Subcutaneous abdominal adipose tissue (tissue), 5 donors: Measurements from ENCODE around the gene RPH3AL.

Experiments used
- H3K27ac ChIP-seq: one replicate; pipeline ENCODE4 v1.7.0; 2013; ENCODE audit warnings: low read depth, mild to moderate bottlenecking, inconsistent platforms, low read length, moderate library complexity
- H3K27me3 ChIP-seq, 5 donors: one replicate each; pipeline ENCODE4 v1.7.0; 2013; ENCODE audit warnings: low read length in 5 of 5, inconsistent platforms in 1 of 5; ENCODE audit not compliant: control insufficient read depth in 5 of 5, insufficient read depth in 4 of 5
- H3K36me3 ChIP-seq, 5 donors: one replicate each; pipeline ENCODE4 v1.7.0; 2013; ENCODE audit warnings: low read length in 5 of 5; ENCODE audit not compliant: control insufficient read depth in 5 of 5, insufficient read depth in 5 of 5
- H3K4me1 ChIP-seq, 5 donors: one replicate each; pipeline ENCODE4 v1.7.0; 2013; ENCODE audit warnings: low read length in 5 of 5, mild to moderate bottlenecking in 3 of 5, moderate library complexity in 1 of 5; ENCODE audit not compliant: control insufficient read depth in 5 of 5, insufficient read depth in 5 of 5
- H3K4me3 ChIP-seq, 5 donors: one replicate each; pipeline ENCODE4 v1.7.0; 2013; ENCODE audit warnings: low read length in 5 of 5, low read depth in 1 of 5
- H3K9ac ChIP-seq, 5 donors: one replicate each; pipeline ENCODE4 v1.7.0; 2013; ENCODE audit warnings: low read length in 5 of 5, mild to moderate bottlenecking in 4 of 5, moderate library complexity in 3 of 5
- H3K9me3 ChIP-seq, 5 donors: one replicate each; pipeline ENCODE4 v1.7.0; 2013; ENCODE audit warnings: low read length in 5 of 5; ENCODE audit not compliant: control insufficient read depth in 5 of 5
- donor health status: healthy.
- donor health status: healthy.
- donor health status: healthy.
- donor health status: healthy.
- donor health status: healthy.

RPH3AL gene

GRCh38 chr17:330993-331701 lies 21.5 kb downstream of the RPH3AL start:
- no peaks in the 10 kb centered on the region for H3K9me3 ChIP-seq
- H3K27ac ChIP-seq, result peak overlapping the region; percentile 74
- H3K4me1 ChIP-seq, result peaks cover 2 to 61% (median 58%) of the 10 kb centered on the region in 5 donors
- H3K4me3 ChIP-seq, result peak overlapping the region; percentile 4 to 67 (median 56)
- peak overlapping the region in 3 of 5 donors; percentile 42 to 77 (median 60) for H3K9ac ChIP-seq
- H3K27me3 ChIP-seq, result peaks cover 0 to 4% (median 0%) of the 10 kb centered on the region in 5 donors
- peaks cover 0 to 13% (median 9%) of the 10 kb centered on the region in 5 donors for H3K36me3 ChIP-seq

GRCh38 chr17:329784-330420 lies 22.7 kb downstream of the RPH3AL start:
- peaks cover 2 to 49% (median 46%) of the 10 kb centered on the region in 5 donors for H3K4me1 ChIP-seq

GRCh38 chr17:327971-328370 lies 24.6 kb downstream of the RPH3AL start:
- peaks cover 2 to 30% (median 26%) of the 10 kb centered on the region in 5 donors for H3K4me1 ChIP-seq
- H3K9ac ChIP-seq, result no peak overlapping the region
- no peaks in the 10 kb centered on the region for H3K9me3 ChIP-seq
- H3K27ac ChIP-seq, result no peak overlapping the region
- peaks cover 0 to 4% (median 0%) of the 10 kb centered on the region in 5 donors for H3K27me3 ChIP-seq
- H3K4me3 ChIP-seq, result no peak overlapping the region
- H3K36me3 ChIP-seq, result peaks cover 0 to 27% (median 13%) of the 10 kb centered on the region in 5 donors

More at GRCh38 chr17:329784-330420, 22.7 kb downstream of the RPH3AL start:
- H3K4me3 ChIP-seq, result peak overlapping the region in 1 of 5 donors; percentile 4
- H3K36me3 ChIP-seq, result peaks cover 0 to 22% (median 13%) of the 10 kb centered on the region in 5 donors
- no peaks in the 10 kb centered on the region for H3K9me3 ChIP-seq
- peaks cover 0 to 4% (median 0%) of the 10 kb centered on the region in 5 donors for H3K27me3 ChIP-seq
- peak overlapping the region in 1 of 5 donors; percentile 41 for H3K9ac ChIP-seq
- no peak overlapping the region for H3K27ac ChIP-seq

GRCh38 chr17:327296-327695 lies 25.3 kb downstream of the RPH3AL start:
- no peak overlapping the region for H3K9ac ChIP-seq
- peaks cover 0 to 4% (median 0%) of the 10 kb centered on the region in 5 donors for H3K27me3 ChIP-seq
- peaks cover 0 to 29% (median 16%) of the 10 kb centered on the region in 5 donors for H3K36me3 ChIP-seq
- no peak overlapping the region for H3K27ac ChIP-seq
- no peaks in the 10 kb centered on the region for H3K9me3 ChIP-seq
- peaks cover 0 to 24% (median 20%) of the 10 kb centered on the region in 5 donors for H3K4me1 ChIP-seq
- no peak overlapping the region for H3K4me3 ChIP-seq

DNA sequence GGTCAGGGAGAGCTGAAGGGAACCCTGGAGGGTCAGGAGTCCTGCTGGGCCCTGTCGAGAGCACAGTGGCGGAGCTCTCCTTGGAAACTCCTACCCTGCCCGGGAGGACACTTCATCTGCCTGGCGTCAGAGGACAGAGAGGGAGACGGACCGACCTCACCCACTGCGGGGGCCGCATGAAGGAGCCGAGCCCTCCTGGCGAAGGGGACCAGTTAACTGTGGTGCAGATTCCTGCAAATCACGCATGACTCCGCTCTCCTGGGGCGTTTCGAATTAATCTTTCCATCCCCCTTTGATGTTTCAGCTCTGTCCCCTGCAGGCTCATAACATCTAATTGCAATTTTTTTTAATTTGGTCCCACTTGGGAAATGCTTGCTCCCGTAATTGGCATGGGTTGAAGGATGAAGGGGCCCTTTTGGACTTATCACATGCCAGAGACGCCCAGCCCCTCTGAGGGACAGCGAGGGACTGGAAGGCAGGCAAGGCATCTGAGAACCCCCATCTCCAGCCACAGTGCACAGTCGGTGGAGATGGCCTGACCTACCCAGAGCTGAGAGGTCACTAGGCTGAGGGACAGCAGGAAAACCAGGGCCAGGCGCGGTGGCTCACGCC lies 26.5 kb downstream of the RPH3AL start:
- Histone ChIP-seq H3K4me1 (peaks cover 0 to 12% (median 8%) of the 10 kb centered on the region in 5 donors), H3K27ac (no peak overlapping the region), H3K9me3 (no peaks in the 10 kb centered on the region), H3K4me3 (no peak overlapping the region), H3K27me3 (peaks cover 0 to 1% (median 0%) of the 10 kb centered on the region in 5 donors), H3K36me3 (peaks cover 0 to 41% (median 16%) of the 10 kb centered on the region in 5 donors), H3K9ac (no peak overlapping the region)

GRCh38 chr17:325270-326009 lies 27.2 kb downstream of the RPH3AL start:
- H3K4me1 ChIP-seq, result peaks cover 0 to 6% (median 1%) of the 10 kb centered on the region in 5 donors
- no peaks in the 10 kb centered on the region for H3K27me3 ChIP-seq
- no peaks in the 10 kb centered on the region for H3K9me3 ChIP-seq
- no peak overlapping the region for H3K27ac ChIP-seq
- H3K9ac ChIP-seq, result no peak overlapping the region
- peaks cover 0 to 47% (median 22%) of the 10 kb centered on the region in 5 donors for H3K36me3 ChIP-seq
- no peak overlapping the region for H3K4me3 ChIP-seq

DNA sequence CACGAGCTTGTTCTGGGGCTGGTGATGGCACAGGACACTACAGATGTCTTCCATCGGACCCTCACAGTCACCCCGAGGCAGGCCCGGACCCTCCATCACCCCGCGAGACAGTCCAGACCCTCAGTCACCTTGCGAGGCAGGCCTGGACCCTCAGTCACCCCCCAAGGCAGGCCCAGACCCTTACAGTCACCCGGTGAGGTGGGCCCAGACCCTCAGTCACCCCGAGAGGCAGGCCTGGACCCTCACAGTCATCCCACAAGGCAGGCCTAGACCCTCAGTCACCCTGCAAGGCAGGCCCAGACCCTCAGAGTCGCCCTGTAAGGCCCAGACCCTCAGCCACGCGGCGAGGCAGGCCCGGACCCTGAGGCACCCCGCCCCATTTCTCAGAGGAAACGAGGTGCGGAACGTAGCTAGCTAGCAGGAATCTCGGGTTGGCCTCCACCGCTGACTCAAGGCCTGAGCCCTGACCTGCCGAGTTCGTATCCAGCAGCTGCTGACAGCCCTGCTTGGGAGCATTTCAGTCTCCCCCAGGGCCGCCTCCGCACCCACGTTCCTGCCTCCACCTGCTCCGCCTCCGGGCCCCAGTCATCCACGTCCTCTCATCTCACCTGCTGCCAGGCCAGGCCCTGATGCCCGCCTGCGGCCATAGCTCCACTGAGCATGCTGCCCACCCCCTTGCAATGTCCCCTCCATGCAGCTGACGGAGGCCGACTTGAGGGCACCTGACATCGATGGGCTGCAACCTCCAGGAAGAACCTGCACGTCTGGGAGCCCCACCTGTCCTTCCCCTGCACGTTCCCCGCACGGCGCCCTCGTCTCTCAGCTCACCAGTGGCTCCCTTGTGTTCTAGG lies 28.7 kb downstream of the RPH3AL start:
- H3K27me3 ChIP-seq, result no peaks in the 10 kb centered on the region
- no peaks in the 10 kb centered on the region for H3K4me1 ChIP-seq
- H3K9ac ChIP-seq, result no peak overlapping the region
- H3K27ac ChIP-seq, result no peak overlapping the region
- H3K9me3 ChIP-seq, result no peaks in the 10 kb centered on the region
- H3K4me3 ChIP-seq, result no peak overlapping the region
- H3K36me3 ChIP-seq, result peaks cover 0 to 54% (median 28%) of the 10 kb centered on the region in 5 donors

DNA sequence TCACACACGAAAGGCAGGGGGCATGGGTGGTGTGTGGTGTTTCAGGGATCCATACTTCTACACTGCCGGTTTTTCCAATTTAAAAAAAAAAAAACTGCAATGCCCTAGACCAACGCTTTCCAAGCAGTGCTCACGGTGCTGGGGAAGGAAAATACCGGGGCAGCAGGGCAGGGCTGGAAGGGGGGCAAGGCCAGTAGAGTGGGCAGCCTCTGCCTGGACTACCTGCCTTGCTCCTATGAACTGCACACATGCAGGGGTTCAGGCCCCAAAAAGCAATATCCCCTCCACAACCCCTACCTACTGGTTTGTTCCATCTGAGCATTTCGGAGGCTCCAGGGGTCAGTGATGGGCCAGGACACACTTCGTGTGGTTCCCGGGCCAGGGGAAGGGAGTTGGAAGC lies 29.4 kb downstream of the RPH3AL start:
- peaks cover 0 to 56% (median 32%) of the 10 kb centered on the region in 5 donors for H3K36me3 ChIP-seq
- H3K9me3 ChIP-seq, result no peaks in the 10 kb centered on the region
- H3K27me3 ChIP-seq, result no peaks in the 10 kb centered on the region
- no peaks in the 10 kb centered on the region for H3K4me1 ChIP-seq
- no peak overlapping the region for H3K27ac ChIP-seq
- H3K4me3 ChIP-seq, result no peak overlapping the region
- H3K9ac ChIP-seq, result no peak overlapping the region
